Thyroid gland (tissue), 4 donors: Measurements from ENCODE around the gene LRRN4CL. TPM values are rescaled to one million over a fixed set of nuclear protein-coding genes. Genes with fewer than 3 reads are reported as not detected.

ENCODE experiments used
- DNase-seq, 2 donors: peaks; one replicate each; pipeline ENCODE4 v3.0.0-alpha.2; 2019
- H3K27ac ChIP-seq, 3 donors: fragments of 200-600 bp; sonication (generic); 1 replicate in 2 of 3; 2 replicates in 1 of 3; pipeline ENCODE4 v1.5.1; 2016 to 2019; ENCODE audit warnings: mild to moderate bottlenecking in 1 of 3, moderate library complexity in 1 of 3
- H3K27me3 ChIP-seq: fragments of 200-600 bp; sonication (generic); one replicate; pipeline ENCODE4 v1.5.1; 2019
- H3K36me3 ChIP-seq, 2 donors: fragments of 200-600 bp; sonication (generic); one replicate each; pipeline ENCODE4 v1.5.1; 2016 to 2019
- H3K4me1 ChIP-seq, 2 donors: fragments of 200-600 bp; sonication (generic); one replicate each; pipeline ENCODE4 v1.5.1; 2017 to 2019
- H3K4me3 ChIP-seq, 3 donors: fragments of 200-600 bp; sonication (generic); replicated peaks in 1 of 3; 1 replicate in 2 of 3; 2 replicates in 1 of 3; pipeline ENCODE4 v1.5.1; 2016; ENCODE audit warnings: mild to moderate bottlenecking in 1 of 3
- H3K9me3 ChIP-seq: fragments of 200-600 bp; sonication (generic); one replicate; pipeline ENCODE4 v1.5.1; 2017
- POLR2A ChIP-seq, 2 donors: fragments of 450-650 bp; IDR thresholded peaks; one replicate each; pipeline ENCODE4 v1.6.1; 2017; ENCODE audit warnings: antibody characterized with exemption in 2 of 2, mild to moderate bottlenecking in 2 of 2, moderate library complexity in 1 of 2
- WGBS, 2 donors: methylation state at CpG; one replicate each; pipeline ENCODE4 v1.1.5; 2017; 5-methylcytosine and 5-hydroxymethylcytosine counted together
- intact Hi-C: fragments of 100-400 bp; cut with DNase I; formaldehyde crosslinking; loops from one replicate; pipeline ENCODE4 v1.15.1; 2023
- small RNA-seq: library from RNA; depleted of rRNA; stranded (forward); fragments of <200 nt; gene quantifications from one replicate; pipeline ENCODE3, GENCODE V24; 2016
- total RNA-seq, 4 donors: library from RNA; depleted of rRNA; stranded (reverse); fragments of >200 nt; gene quantifications; one replicate each; pipeline ENCODE4 v1.2.3, GENCODE V29; 2016
- TF ChIP-seq, protein P1 (sequence below), 6 experiments: fragments of 200-600 bp in 3 of 6; fragments of 450-650 bp in 3 of 6; sonication (generic) in 3 of 6; IDR thresholded peaks; one replicate each; pipeline ENCODE4 v1.5.1; 2016 to 2019; ENCODE audit warnings: antibody characterized with exemption in 6 of 6, mild to moderate bottlenecking in 2 of 6, inconsistent platforms in 1 of 6, moderate library complexity in 1 of 6

The LRRN4CL gene
- total RNA-seq, 4 donors from 2014 or later = 2.5 to 18.3 (median 9.0) TPM

DNA sequence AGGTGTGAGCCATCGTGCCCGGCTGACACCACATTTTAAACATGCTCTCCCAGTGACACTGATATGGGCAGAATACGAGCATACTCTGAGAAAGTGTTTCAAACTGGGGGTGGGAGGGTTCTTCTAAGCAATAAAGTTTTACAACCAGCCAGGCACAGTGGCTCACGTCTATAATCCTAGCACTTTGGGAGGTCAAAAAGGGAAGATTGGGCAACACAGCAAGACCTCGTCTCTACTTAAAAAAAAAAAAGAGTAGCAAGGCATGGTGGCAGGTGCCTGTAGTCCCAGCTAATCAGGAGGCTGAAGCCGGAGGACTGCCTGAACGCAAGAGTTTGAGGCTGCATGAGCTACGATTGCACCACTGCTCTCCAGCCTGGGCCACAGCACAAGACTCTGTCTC is 45.1 kb downstream of the LRRN4CL start:
- Histone ChIP-seq H3K27ac (no peak overlapping the region), H3K4me1 (peaks cover 11 to 13% of the 10 kb centered on the region in 2 donors), H3K9me3 (no peaks in the 10 kb centered on the region), H3K4me3 (no peak overlapping the region), H3K27me3 (no peaks in the 10 kb centered on the region), H3K36me3 (peaks cover 12 to 18% of the 10 kb centered on the region in 2 donors)
- WGBS, 2 donors = 88 to 95% methylated on average over 8 of the region's 8 CpGs
- TF ChIP-seq, protein P1, sequence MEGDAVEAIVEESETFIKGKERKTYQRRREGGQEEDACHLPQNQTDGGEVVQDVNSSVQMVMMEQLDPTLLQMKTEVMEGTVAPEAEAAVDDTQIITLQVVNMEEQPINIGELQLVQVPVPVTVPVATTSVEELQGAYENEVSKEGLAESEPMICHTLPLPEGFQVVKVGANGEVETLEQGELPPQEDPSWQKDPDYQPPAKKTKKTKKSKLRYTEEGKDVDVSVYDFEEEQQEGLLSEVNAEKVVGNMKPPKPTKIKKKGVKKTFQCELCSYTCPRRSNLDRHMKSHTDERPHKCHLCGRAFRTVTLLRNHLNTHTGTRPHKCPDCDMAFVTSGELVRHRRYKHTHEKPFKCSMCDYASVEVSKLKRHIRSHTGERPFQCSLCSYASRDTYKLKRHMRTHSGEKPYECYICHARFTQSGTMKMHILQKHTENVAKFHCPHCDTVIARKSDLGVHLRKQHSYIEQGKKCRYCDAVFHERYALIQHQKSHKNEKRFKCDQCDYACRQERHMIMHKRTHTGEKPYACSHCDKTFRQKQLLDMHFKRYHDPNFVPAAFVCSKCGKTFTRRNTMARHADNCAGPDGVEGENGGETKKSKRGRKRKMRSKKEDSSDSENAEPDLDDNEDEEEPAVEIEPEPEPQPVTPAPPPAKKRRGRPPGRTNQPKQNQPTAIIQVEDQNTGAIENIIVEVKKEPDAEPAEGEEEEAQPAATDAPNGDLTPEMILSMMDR (IDR thresholded peaks at IDR 0.05) = no peak
- TF ChIP-seq POLR2A (IDR thresholded peaks at IDR 0.05) = no peak
- DNase-seq = no peak
- intact Hi-C loops = no loop called here

Small RNA genes lying within 50 kb of the gene (small RNA-seq; reads per million reads assigned to genes)
- not detected for gene SNORA57

Other genes starting within 250 kb of the LRRN4CL start
- gene AHNAK, start 142.7 kb downstream of the LRRN4CL start, total RNA-seq = 100 to 1,000 TPM; 227 to 400 (median 288) TPM
- gene EEF1G, start 115.6 kb downstream of the LRRN4CL start, total RNA-seq = 1,000 to 10,000 TPM; 1,334 to 1,814 (median 1,607) TPM
- 10 to 100 TPM; 13.7 to 20.0 (median 16.1) TPM for gene TUT1, start 98.0 kb downstream of the LRRN4CL start, total RNA-seq
- gene MTA2, start 87.7 kb downstream of the LRRN4CL start, total RNA-seq = 10 to 100 TPM; 65.3 to 76.7 (median 70.7) TPM
- gene EML3, start 76.8 kb downstream of the LRRN4CL start, total RNA-seq = 10 to 100 TPM; 28.3 to 58.0 (median 46.6) TPM
- gene ROM1, start 76.3 kb downstream of the LRRN4CL start, total RNA-seq = 1 to 10 TPM; 2.5 to 7.0 (median 5.2) TPM
- gene B3GAT3, start 67.5 kb downstream of the LRRN4CL start, total RNA-seq = 10 to 100 TPM; 23.0 to 33.4 (median 25.1) TPM
- 100 to 1,000 TPM; 158 to 297 (median 201) TPM for gene GANAB, start 42.9 kb downstream of the LRRN4CL start, total RNA-seq
- 10 to 100 TPM; 14.8 to 26.5 (median 23.5) TPM for gene INTS5, start 36.2 kb downstream of the LRRN4CL start, total RNA-seq
- 10 to 100 TPM; 24.1 to 34.5 (median 29.6) TPM for gene C11orf98, start 24.3 kb downstream of the LRRN4CL start, total RNA-seq
- 10 to 100 TPM in 1 of 4 donors, 1 to 10 TPM in 2, under 1 TPM in 1; 0.83 to 13.5 (median 5.7) TPM for gene CSKMT, start 24.2 kb downstream of the LRRN4CL start, total RNA-seq
- gene UQCC3, start 17.9 kb downstream of the LRRN4CL start, total RNA-seq = 10 to 100 TPM in 2 of 4 donors, 1 to 10 TPM in 2; 5.7 to 10.6 (median 8.1) TPM
- gene LBHD1, start 17.3 kb downstream of the LRRN4CL start, total RNA-seq = 10 to 100 TPM in 2 of 4 donors, 1 to 10 TPM in 2; 5.8 to 15.5 (median 9.3) TPM
- 100 to 1,000 TPM; 120 to 184 (median 149) TPM for gene UBXN1, start 10.5 kb downstream of the LRRN4CL start, total RNA-seq
- gene BSCL2, start 17.9 kb upstream of the LRRN4CL start, total RNA-seq = 100 to 1,000 TPM in 2 of 4 donors, 10 to 100 TPM in 2; 54.9 to 153 (median 89.4) TPM
- not detected for gene GNG3, start 18.1 kb upstream of the LRRN4CL start, total RNA-seq
- gene HNRNPUL2, start 37.9 kb upstream of the LRRN4CL start, total RNA-seq = 10 to 100 TPM; 16.4 to 30.8 (median 21.5) TPM
- 10 to 100 TPM; 21.3 to 29.3 (median 25.4) TPM for gene TTC9C, start 39.0 kb upstream of the LRRN4CL start, total RNA-seq
- 10 to 100 TPM; 10.1 to 17.1 (median 14.8) TPM for gene ZBTB3, start 64.6 kb upstream of the LRRN4CL start, total RNA-seq
- 10 to 100 TPM; 32.1 to 76.5 (median 50.6) TPM for gene POLR2G, start 72.0 kb upstream of the LRRN4CL start, total RNA-seq
- gene TAF6L, start 81.9 kb upstream of the LRRN4CL start, total RNA-seq = 10 to 100 TPM; 41.2 to 55.0 (median 45.5) TPM
- 100 to 1,000 TPM in 2 of 4 donors, 10 to 100 TPM in 2; 78.6 to 126 (median 92.4) TPM for gene TMEM179B, start 97.9 kb upstream of the LRRN4CL start, total RNA-seq
- 10 to 100 TPM in 3 of 4 donors, 1 to 10 TPM in 1; 9.1 to 46.5 (median 29.7) TPM for gene TMEM223, start 102.5 kb upstream of the LRRN4CL start, total RNA-seq
- gene NXF1, start 115.9 kb upstream of the LRRN4CL start, total RNA-seq = 10 to 100 TPM; 56.8 to 83.7 (median 80.9) TPM
- 10 to 100 TPM; 26.3 to 62.8 (median 56.7) TPM for gene STX5, start 142.5 kb upstream of the LRRN4CL start, total RNA-seq
- not detected for gene TEX54, start 143.3 kb upstream of the LRRN4CL start, total RNA-seq
- gene WDR74, start 150.1 kb upstream of the LRRN4CL start, total RNA-seq = 10 to 100 TPM; 25.2 to 76.1 (median 33.6) TPM
- 100 to 1,000 TPM; 145 to 295 (median 159) TPM for gene SLC3A2, start 191.4 kb upstream of the LRRN4CL start, total RNA-seq
- gene CHRM1, start 231.8 kb upstream of the LRRN4CL start, total RNA-seq = not detected